HG03108 (cell line): ENCODE data around the gene MTMR11.
A peak's percentile ranks its signal among the peaks of the same experiment; 100 is the strongest.

Source experiments
- ATAC-seq: cut with Tn5 transposase; IDR thresholded peaks from one replicate; pipeline ENCODE4 v1.9.1; 2021; ENCODE audit warnings: moderate library complexity; ENCODE audit not compliant: unreplicated experiment

Gene MTMR11

DNA sequence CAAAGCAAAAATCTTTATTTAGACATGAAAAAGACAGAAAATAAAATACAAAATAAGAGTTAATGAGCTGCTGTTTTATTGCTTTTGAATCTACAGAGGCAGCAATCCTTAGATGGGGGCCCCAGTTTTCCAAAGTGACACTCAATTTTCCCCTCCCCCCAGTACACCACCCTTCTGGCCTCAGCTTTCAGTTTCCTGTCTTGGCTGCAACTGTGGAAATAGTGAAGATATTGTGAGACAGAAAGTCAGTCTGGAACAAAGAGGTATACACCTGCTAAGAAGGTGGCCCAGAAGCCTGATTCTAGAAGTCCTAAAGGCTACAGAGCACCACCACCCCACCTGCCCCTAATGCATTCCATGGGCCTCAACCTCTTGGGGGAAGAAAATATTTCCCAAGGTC, 1.1 kb upstream of the MTMR11 start:
- no peak for ATAC-seq

DNA sequence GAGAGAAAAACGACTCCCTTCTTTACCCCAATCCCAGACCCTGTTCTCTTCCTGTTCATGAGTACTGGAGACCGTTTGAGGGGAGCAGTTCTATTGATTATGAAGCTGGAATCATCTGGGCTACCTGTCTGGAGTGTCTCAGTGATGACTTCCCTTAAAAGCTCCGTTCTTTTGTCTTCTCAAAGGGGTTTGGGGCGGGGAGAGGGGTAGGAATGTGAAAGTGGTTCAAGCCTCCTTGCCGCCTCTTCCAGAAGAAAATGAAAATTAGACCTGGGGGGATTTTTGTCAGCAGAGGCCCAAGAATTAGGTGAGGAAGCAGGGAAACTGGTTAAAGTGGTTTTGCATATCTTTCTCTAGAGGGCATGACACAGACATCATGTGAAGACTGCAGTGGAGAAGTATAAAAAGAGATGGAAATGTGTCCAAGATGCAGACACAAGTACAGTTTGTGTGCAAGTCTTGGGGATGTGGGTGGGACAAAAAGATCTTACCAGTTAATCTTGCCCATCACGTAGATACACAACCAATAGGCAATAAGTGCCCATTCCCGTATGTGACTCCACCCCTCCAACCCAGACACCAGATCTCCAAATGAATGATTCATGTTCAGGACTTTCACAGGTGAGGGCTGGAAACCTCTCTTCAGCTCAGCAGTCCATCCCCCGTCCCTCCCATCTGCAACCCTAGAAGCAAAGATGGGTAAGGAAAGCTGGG, 470 bp upstream of the MTMR11 start:
- no peak for ATAC-seq

DNA sequence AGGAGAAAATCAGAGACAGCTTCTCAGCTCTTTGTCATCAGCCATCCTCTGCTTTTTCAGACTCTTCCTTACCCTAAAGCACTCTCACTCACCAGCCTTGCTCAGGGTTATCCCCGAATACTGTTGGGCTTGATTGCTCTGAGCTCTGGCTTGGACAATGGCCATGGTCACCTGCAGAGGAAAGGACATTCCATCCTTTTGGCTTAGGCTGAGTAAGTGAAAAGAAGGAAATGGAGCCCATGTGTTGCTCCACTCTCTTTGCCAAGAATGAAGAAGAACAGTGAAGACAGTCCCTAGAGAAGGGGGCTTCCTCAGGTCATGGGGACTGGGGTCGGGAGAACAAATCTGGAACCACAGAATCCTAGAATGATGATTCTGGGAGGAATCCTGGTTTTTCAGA, 2.3 kb downstream of the MTMR11 start:
- ATAC-seq, result no peak

DNA sequence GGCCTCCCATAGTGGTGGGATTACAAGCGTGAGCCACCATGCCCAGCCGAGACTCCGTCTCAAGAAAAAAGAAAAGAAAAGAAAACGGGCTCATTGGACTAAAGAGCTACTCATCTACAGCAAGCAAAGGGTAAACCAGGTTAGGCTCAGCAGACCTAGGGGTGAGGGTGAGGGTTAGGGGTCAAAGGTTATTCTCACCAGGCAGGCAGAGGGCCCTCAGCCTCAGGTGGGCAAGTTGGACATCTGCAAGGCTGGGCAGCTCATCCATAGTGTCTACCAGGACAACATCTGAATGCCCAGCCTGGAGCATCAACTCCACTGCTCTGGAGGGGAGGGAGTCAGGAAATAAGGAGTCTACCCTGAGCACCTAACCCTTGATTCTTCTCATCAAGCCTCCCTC, 3.5 kb downstream of the MTMR11 start:
- no peak for ATAC-seq

DNA sequence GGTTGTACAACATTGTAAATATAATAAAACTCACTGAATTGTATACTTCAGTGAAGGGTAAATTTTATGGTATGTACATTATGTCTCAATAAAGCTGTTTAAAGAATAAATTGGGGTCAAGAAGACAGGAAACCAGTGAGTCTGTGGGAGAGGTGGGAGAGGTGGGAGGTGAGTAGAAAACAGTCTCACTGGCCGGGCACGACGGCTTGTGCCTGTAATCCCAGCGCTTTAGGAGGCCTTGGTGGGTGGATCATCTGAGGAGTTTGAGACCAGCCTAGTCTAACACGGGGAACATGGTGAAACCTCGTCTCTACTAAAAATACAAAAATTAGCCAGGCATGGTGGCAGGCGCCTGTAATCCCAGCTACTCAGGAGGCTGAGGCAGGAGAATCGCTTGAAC, 4.2 kb downstream of the MTMR11 start:
- ATAC-seq, result no peak

DNA sequence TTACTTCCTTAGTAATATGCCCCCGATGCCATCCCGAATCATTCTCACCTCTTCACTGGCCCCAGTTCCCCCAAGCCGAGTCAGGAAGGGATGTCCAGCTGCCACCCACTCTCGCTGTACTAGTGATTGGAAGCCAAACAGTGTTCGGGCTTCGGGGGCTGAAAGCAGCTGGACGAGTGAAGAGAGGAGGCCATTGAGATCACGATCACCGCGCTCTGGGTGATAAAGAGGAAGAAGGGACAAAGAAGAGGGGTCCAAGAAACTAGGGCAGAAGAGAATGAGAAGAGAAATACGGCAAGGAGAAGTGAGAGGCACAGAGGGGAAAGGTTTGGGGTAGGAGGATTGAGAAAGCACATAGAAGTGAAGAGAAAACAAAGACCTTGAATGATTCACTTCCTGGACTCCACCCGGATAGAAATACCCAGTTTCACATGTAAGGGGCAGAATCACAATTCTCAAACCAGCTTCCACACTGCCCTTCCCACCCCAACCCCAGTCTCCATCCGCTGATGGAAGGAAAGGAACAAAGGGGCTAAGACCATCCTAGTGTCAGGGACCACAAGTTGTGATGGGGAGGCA, 5.4 kb downstream of the MTMR11 start:
- ATAC-seq, result no peak

DNA sequence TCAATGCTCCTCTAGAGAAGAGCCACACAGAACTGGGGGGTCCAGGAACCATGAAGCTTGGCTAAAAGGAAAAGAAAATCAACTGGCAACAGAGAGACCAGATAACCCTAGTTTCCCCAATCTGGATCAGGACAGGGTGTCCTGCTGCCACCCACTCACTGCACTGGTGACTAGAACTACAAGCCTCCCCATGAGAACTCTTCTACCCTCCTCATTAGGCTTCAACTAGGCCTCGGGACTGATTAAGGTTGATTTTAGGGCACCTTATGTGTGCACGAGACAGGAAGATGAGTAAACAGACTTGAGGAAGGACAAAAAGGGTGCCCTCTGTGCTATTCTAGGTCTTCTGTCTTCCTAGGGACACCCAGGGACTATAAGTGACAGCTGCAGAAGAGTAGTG, 6.8 kb downstream of the MTMR11 start:
- no peak for ATAC-seq

DNA sequence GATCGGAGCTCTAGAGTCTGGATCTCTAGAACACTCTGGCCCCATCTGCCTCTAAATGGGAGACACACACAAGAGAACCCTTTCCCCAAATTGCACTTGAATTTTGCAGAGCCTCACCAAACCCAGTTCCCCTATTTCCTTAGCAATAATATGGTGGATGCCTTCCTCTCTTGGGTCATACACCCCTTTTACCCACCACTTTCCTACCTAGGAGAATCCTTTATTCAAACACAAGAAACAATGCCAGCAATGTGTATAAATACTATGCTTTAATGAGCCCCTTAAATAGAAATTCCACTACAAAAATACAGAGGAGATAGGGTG, 8.3 kb downstream of the MTMR11 start:
- no peak for ATAC-seq

DNA sequence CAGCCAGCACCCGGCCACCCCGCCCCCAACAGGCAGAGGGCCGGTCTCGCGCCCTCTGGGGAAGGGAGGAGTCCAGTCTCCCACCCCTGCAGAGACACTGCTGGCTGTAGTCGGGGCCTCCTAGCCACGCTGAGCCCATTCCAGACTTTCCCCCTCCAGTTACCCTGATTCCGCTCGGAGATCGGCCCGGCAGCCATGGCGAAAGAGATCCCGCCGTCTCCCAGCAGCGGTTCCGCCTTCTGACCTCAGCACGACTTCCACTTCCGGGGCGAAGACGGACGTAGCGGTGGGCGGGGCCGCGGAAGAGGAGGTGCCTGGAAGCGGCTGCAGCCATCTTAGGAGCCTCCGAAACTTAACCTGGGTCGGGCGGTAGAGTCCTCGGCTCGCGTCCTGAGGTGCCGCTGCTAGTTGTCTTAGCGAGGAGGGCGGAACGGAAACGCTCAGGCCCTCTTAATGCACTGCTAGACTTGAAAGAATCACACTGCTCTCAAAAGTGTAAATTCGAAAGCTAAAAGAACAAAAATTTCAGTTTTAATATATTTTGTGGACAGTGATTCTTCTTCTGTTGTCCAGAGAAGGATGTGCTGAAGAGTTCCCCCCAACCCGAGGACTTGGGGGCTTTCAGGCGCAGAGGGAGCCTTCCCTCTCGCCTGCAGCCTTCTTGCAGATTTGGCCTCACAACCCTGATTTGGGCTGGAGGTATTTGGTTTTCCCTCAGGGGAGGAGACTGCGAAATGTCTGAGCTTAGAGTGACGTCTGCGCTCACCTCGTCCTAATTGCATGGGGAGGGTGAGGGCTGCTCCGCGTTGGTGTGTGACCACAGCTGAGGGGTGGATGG, 8.9 kb downstream of the MTMR11 start, which contains the start of gene SF3B4:
Gene SF3B4, minus strand, starts transcription at position 241 of the 838 bp plus-strand sequence. Its CDS starts 44 bp downstream, at position 197.
- peak; percentile 93 for ATAC-seq

DNA sequence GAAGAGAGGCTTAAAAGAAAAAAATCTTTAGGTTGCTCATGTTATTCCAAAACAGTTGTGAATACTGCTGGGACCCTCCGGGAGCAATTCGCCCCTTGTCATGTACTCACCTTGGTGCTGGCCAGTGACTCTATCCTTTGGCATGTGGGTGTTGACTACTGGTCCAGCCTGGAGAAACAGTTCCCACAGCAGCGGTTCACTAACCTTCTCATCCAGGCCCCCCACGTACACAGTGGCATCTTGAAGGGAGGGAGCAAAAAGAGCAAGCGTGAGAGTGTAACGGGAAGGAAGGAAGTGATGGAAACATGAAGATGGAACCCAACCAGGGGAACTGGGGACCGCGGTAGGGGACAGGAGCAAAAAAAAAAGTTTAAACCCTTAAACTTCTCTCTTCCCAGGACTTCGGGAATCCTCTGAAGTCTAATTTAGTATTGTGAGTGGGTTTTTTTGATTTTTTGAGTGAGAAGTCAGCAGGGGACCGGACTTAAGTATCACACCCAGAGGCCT, 9.6 kb downstream of the MTMR11 start:
- no peak for ATAC-seq

DNA sequence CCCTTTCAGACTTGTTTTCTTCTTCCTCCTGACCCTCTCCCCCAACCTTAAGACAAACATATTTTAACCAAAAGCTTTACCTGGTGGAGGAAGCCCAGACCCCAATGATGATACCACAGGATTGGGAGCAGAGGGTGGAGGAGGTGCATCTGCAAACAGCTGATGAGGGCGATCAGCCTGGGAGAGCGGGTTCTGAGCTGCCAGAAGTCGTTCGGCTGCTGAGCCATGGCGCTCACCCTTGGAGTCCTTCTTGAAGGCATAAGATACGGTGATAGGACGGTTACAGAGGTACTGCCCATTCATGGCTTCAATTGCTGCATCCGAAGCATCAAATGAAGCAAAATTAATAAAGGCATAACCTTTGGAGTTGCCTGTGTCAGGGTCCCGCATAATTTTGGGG, 10.4 kb downstream of the MTMR11 start:
- ATAC-seq, result no peak

DNA sequence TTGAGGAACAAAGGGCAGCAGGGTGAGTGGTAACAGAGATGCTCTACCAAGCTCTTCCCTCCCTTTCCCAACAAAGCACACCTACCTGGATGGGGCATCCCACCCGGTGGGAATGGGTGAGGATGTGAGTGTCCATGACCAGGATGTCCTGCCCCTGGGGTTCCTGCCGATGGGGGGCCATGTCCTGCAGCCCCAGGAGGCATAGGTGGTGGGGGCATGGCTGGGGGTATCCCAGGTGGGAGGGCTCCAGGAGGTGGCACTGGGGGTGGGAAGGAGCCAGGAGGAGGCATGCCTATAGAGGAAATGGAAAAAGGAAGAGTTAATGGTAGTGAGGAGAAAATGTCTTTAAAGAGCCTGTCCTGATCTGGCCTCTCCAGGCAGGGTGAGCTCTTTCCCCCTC, 10.9 kb downstream of the MTMR11 start:
- no peak for ATAC-seq

DNA sequence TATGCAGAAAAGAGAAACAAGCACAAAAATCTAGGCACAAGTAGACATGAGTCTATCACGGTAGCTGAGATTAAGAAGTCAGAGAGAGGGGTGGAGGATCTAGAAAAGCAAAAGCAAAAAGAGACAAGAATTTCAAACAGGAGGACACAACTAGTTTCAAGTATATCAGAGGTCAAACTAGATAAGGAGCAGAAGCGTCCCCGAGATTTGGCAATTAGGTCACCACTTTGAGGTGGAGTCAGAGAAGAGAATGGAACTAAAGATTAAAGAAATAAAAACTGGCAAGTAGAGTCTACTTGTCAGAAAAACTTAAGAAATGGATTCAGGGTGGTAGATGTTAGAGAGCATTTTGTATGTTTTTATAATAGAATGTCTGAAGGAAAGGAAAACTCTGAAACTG, 11.3 kb downstream of the MTMR11 start:
- no peak for ATAC-seq

DNA sequence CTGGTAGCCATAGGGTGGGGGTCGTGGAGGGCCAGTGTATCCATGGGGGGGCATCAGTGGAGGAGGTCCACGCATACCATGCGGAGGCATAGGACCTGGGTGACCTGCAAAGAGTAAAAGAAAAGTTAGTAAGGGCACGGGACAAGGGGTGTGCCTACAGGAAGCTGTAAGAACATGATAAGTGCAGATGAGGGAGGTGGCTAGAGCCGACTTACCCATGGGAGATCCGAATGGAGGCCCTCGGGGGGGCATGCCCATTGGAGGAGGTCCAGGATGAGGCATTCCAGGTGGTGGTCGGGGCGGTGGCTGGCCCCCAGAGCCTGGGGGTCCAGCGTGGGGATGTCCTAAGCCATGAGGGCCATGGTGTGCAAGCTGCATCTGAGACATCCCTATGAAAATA, 13.1 kb downstream of the MTMR11 start:
- ATAC-seq, result no peak

DNA sequence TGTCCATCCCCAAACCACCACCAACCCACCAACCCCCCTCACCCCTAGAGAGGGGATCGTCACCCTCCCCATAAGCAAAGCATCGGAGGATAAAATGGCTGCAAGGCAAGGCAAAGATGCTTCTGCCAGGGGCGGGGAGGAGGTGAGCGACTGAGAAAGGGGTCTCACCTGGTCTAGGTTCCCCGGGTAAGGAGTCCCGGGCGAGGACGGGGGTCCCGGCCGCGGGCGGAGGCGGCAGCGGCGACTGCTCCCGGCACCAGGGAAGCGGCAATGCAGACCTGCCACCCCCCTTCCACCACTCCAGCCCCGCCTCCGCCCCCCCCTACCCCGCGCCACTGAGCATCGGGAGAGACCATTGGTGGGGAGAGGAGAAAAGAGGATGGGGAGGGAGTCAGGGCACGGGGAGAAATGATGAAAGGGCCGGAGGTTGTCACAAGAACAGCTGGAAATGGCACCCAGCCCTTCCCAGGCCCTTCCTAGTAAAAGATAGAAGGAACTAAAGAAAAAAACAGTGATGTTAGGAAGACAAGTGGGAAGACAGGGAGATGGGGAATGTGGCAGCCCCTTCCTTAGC, 19.0 kb downstream of the MTMR11 start, which contains the start of gene SV2A:
Gene SV2A, minus strand, starts transcription at position 274 of the 574 bp plus-strand sequence. CDS start 4,004 bp downstream, outside the sequence.
- no peak for ATAC-seq

DNA sequence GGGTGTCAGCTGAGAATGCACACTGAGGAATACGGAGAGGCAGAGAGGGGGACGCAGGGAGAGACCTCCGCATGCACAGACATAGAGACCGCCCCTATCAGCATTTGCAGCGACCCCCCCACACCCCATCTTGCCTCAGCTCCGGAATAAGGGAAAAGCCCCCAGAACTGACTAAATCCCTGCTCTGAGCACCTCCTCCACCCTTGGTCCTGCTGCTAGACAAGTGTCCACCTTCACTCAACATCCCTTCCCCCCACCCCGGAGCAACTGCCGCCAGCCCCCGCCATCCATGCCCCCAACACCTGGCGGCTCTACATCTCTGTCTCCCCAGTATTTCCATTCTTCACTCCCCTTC, 19.8 kb downstream of the MTMR11 start:
- ATAC-seq, result no peak

DNA sequence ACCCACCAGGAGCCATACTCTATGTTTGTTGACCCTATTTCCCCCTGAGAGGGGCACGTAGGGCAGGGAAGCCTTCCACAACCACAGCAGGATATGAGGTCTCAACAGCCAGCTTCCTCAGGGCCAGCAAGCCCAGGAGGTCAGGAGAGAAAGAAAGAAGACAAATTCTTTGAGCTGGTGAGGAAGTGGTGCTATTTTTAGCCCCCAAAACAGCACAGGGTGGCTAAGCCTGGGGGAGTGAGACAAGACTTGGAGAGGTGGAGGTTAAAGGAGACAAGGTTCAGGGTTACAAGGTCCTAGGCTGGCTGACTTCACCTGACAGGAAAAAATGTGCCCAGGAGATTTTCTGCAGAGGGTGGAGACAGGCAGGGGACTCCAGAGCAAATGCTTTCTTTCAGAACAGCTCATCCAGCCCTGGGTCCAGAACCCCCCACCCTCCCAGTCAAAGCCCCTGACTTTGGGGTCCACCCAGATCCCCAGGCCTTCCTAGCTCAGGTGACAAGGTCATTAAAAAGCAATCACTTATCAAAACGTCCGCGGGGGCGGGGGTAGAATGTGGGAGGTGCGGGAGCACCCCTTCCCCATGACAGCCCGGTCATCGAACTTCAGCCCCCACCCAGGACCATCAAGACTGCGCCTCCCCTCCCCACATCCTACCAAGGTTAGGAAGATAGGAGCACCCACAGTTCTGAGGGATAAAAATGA, 20.3 kb downstream of the MTMR11 start:
- ATAC-seq, result no peak

DNA sequence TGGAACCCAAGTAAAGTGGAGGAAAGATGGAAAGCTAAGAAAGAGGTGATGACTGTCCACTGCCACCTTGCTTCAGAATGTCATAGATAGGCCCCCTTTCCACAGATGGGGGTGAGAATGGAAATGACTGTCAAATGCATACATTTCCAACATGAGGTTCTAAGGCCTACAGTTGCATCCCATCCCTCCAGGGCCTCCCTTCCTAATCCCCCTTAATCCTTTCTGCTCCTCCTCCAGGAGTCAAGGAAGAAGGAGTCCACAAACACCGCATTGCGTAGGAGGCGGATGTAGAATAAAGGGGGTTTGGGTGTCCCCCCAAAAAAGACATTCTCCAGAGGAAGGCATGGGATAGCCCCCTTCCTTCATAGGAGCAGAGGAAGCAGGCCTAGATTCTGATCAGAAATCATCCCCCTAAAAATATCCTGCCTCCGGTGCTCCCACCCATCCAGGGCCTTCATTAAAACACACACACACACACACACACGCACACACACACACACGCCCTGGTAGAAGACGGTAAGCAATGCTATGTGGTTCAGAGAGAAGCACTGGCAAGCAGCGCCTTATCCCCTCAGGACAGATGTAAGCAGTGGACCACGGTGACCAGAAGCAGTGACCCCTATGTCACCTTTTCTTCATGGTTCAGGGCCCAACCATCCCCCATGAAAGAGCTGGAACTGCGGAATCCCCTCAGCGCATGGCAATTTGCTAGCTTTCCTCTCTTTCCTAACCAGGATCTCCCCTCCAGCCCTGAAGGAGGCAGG, 21.1 kb downstream of the MTMR11 start:
- ATAC-seq, result no peak

DNA sequence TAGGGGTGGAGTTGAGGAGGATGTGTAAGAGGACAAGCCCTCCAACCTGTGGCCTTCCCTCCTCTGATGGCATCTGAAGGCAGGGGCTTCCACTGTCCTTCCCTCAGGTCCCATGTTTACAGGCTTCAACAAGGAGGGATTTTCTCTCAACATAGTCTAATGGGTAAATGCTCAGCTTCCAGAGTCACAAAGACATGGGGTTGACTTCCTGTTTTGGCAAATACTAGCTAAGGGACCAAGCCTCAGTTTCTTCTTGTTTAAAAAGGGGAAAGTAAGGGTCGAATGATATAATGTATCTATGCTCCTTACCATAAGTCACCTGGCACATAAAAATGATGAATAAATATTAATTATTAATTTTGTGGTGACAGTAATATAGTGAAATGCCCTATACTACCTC, 22.1 kb downstream of the MTMR11 start:
- no peak for ATAC-seq

DNA sequence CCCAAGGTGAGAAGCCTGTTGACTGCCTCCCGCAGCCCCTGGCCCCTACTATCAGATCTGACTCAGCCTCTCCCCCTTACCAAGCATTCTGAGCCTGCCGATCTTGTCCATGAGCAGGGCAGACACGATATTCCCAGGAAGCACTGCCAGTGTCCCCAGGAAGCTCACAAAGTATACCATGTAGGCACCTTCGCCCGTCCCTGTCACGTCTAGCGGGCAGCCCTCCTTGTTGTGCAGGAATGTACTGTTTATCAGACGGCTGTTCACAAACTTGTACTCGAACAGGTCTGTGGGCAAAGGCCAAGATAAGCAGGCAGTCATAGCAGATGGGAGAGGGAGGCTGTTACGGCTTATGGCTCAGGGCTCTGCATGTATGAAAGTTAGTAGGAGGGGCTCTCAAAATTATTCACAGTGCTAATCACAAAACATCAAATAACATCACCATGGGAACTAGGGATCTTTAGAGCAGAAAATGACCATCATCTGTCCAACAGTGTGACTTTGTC, 30.1 kb downstream of the MTMR11 start:
- no peak for ATAC-seq
